Cortex of kidney (tissue), 1 donor: ENCODE measurements around the gene ALDH2.
"Not testable (repeated sequence)": the region's sequence is repeated elsewhere in the genome, so short reads cannot be mapped to it uniquely, and the experiment has no call there.

Experiments
- DNase-seq: peaks from one replicate; lab custom pipeline; 2025; lab: John Stamatoyannopoulos, UW

The ALDH2 gene

DNA sequence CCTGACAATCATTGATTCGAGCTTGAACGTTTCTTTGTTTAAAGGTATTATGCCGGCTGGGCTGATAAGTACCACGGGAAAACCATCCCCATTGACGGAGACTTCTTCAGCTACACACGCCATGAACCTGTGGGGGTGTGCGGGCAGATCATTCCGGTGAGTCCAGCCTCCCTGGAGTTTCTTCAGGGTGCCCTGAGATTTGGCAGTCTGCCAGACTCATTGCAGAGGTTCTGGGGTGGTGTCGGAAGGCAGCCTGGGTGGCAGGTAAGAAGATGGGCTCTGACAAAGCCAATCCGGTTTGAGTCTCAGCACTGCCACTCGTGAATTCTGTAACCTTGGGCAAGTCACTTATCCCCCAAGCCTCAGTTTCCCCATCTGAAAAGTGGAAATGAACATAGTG lies 23.0 kb downstream of the ALDH2 start:
- no peak for DNase-seq

- no peak for DNase-seq
These were observed 24.8 kb downstream of the ALDH2 start for GRCh38 chr12:111791507-111791906.

DNA sequence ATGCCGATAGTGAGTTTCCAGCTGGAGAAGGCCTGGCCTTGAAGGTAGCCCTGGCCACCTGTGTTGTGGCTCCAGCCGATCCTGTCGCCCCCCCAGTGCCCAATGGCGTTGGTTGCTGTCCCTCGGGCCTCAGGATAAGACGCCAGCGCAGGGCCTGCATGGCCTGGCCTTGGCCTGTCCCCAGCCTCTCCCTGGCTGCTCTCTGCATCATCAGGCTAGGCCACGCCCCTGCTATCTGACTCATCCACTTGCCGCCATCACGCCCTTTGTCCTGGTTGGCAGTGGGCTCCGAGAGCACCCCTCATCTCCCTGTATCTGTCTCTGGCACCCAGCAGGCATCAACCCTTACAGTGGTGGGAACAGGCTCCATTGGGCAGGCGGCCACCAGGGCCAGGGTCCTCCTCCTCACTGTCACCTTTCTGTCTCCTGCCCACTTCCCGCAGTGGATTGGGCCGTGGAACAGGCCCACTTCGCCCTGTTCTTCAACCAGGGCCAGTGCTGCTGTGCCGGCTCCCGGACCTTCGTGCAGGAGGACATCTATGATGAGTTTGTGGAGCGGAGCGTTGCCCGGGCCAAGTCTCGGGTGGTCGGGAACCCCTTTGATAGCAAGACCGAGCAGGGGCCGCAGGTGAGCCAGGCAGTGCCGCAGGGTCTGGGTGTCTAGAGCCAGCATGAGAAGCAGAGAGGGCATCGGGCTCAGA lies 25.6 kb downstream of the ALDH2 start:
- no peak for DNase-seq

GRCh38 chr12:111792856-111793235 lies 26.1 kb downstream of the ALDH2 start:
- DNase-seq = no peak

DNA sequence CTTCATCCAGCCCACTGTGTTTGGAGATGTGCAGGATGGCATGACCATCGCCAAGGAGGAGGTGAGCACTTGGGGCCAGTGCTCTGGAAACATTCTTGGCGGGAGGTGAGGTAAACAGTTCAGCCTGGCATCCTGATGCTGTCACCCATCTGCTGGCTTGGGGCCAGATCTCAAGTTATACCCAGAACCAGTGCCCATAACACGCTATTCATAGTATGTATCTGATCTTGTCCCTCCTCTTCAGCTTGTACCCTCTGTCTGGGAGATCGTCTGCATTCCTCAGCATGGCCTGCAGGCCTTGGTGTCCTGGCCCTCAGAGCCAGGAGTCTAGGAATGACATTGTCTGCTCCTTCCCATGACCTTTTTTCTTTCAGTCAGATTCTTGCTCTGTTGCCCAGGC lies 31.4 kb downstream of the ALDH2 start:
- no peak for DNase-seq

DNA sequence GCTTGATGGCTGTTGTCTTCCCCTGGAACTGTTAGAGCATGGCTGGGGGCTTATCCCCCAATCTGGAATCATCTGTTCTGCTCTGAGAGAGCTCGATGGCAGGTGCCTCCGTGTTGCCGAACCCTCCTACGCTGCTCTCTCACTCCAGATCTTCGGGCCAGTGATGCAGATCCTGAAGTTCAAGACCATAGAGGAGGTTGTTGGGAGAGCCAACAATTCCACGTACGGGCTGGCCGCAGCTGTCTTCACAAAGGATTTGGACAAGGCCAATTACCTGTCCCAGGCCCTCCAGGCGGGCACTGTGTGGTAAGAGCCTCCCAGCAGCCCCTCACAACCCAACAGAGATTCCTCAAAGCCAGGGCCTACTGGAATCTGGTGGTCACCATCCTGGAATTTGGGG lies 33.0 kb downstream of the ALDH2 start:
- no peak for DNase-seq

DNA sequence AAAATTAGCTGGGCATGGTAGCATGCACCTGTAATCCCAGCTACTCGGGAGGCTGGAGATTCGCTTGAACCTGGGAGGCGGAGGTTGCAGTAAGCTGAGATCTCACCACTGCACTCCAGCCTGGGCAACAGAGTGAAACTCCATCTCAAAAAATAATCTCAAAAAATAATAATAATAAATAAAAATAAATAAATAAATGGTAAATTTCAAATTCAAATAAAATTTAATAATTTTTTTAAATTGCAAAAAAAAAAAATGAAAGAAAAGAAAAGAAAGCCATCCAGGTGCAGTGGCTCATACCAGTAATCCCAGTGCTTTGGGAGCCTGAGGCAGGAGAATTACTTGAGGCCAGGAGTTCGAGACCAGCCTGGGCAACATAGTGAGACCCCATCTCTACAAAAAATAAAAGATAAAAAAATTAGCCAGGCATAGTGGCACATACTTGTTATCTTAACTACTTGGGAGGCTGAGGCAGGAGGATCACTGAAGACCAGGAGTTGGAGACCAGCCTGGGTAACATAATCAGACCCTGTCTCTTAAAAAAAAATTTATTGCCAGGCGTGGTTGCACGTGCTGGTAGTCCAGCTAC lies 36.4 kb downstream of the ALDH2 start:
- DNase-seq = no peak

GRCh38 chr12:111803851-111804250 lies 37.1 kb downstream of the ALDH2 start:
- DNase-seq = no peak

- no peak for DNase-seq
These were observed 39.6 kb downstream of the ALDH2 start for GRCh38 chr12:111806304-111806703.

GRCh38 chr12:111807232-111807631 lies 40.5 kb downstream of the ALDH2 start:
- no peak for DNase-seq

DNA sequence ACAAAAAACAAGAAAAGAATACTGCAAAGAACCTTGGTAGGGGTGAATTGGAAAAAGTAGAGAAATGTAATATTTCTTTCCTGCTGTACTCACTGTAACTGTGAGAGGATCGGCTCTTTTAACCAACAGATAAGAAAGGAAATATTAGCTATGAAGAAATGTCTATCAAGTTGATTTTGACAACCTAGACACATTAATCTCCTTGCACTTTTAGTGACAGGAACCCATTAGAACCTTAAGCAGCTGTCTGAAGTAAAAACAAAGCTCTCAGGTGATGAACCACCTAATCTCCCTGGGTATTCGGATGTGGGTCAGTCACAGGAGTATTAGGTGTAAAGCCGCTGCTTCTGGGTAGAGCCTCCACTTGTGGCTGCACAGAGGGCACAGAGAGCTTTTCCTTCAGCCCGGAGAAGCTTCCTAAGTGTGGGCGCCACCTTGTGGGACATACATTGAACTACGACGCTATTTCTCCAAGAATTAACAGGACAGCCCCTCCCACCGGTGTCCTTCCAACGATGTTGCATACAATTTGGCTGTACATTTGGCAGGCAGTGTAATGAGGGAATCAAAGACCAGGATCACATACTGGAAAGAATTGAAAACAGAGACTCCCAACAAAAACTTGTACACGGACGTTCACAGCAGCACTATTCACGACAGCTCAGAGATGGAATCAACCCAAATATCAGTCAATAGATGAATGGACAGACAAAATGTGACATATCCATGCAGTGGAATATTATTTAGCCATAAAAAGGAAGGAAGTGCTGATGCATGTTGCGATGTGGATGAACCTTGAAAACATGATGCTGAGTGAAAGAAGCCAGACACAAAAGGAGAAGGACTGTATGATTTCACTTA lies 46.4 kb downstream of the ALDH2 start:
- DNase-seq = no peak

DNA sequence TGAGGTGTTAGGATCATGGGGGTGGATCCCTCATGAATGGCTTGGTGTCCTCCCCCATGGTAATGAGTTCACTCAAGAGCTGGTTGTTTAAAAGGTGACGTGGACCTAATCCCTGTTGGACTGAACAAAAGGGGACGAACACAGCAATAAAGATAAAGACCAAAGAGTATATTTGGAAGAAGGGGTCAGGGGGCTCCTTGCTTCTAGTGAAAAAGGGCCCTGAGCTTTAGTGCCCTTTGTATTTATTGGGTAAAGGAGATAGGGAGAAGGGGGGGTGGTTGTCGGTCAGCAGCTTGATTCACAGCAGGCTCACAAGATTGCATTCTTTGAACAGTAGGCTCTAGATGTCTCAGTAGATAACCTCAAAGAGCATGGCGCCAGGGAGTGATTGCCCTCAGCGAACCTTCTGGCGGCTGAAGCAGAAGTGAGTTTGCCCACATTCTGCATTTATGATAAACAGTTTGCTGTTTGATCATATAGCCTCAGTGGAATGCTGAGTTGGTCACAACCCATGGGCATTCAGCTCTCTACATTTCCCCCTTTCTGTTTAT lies 49.4 kb downstream of the ALDH2 start:
- DNase-seq = no peak

DNA sequence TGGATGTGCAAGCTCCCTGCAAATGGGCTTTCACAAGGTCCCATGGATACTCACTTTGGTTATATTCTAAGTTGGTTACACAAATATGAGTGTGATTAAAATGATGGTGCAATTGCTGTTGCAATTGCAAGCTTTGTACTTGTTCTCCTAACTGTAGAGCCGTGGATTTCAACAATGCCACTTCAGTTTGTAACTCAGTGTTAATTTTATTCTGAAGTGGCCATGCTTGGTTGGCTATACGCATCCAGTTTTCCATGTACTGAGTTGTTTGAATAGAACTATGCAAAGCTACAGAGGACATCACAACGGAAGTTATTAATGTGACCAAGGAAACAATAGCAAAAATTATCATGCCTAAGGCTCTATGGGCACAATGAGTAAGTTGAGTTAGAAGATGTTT lies 50.2 kb downstream of the ALDH2 start:
- not testable (repeated sequence) for DNase-seq

GRCh38 chr12:111818340-111818739 lies 51.6 kb downstream of the ALDH2 start:
- DNase-seq = no peak

DNA sequence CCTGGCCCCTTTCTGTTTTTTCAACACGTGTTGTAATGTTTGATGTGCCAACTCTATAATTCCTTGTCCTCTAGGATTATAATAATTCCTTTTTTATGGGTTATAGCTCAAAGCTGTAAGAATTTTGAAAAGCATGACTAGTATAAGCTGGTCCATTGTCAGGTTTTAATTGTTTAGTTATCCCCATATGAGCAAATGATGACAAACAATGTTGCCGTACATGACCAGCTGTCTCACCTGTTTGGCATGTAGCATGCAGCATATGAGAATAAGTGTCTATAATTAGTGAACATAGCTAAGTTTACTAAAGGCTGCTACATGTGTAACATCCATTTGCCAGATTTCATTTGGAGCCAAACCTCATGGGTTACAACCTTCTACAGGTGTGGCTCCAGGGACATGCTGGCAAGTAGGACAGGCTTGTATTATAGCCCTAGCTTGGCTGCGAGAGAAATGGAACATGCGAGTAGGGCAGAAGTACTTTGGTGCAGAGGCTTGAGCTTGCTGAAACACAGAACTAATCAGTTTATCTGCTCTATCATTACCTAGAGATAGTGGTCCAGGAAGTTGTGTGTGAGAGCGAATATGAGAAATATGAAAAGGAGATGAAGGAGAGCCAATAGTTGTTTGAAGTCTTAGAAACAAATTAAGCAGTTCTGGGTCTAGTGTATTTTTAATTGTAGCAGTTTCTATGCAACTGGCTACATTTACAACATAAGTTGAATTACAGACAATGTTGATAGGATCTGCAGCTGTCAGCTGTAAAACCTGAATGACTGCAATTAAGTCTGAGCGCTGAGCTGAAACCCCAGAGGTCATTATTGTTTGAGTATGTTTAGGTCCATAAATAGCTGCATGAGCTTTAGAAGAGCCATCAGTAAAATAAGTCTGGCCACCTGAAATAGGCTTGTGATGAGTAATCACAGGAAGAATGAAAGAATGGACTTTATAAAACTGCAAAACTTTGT lies 52.7 kb downstream of the ALDH2 start:
- no peak for DNase-seq

GRCh38 chr12:111820828-111821227 lies 54.1 kb downstream of the ALDH2 start:
- DNase-seq = not testable (repeated sequence)

DNA sequence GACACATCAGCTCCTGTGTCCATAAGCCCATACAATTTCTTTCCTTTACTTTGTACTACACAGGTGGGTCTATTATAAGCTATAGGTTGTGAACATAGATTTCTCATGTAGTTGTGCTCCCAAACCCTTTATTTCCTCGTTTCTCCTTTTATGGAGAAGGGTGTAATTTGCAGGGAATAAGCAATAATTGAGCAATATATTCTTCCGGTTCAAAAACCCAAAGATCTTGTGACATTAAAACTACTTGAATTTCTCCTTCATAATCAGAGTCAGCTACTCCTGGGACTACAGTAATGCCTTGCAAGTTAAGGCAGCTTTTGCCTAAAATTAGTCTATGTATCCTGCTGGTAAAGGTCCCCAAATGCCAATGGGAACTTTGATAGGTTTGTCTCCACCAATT lies 56.2 kb downstream of the ALDH2 start:
- no peak for DNase-seq

GRCh38 chr12:111823891-111824290 lies 57.2 kb downstream of the ALDH2 start:
- DNase-seq = no peak

GRCh38 chr12:111824312-111824711 lies 57.6 kb downstream of the ALDH2 start:
- DNase-seq = not testable (repeated sequence)

GRCh38 chr12:111825509-111825908 lies 58.8 kb downstream of the ALDH2 start:
- DNase-seq = no peak

DNA sequence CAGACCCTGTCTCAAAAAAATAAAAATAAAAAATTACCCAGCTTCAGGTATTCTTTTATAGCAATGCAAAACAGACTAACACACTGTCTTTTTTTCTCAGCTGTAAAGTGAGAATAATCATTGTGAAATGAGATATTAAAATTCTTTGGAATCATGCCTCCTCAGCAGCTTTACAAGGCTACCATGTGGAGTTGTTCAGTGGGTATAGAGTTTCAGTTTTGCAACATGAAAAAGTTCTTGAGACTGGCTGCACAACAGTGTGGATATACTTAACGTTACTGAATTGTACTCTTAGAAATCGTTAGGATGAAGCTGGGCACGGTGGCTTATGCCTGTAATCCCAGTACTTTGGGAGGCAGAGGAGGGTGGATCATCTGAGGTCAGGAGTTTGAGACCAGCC lies 59.6 kb downstream of the ALDH2 start:
- DNase-seq = no peak

DNA sequence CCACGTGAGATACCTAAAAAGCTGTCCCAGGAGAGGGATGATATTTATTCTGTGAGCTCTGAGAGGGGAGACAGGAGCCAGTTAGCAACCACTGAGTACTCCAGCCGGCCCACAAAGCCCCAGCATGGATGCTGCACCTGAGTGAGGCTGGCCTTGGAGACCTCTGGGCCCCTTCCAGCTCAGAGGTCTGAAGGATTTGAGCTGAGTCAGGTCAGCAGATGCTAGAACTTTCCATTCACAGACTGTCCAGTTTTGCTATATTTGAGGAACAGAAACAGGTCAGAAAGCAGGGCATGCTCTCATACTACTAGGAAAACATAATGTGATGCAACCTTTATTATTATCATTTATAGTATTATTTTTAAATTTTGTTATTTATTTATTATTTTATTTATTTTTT lies 60.3 kb downstream of the ALDH2 start:
- no peak for DNase-seq
